Panc1 (cell line): ENCODE data around the gene SOX1.

Source experiments
- POLR2AphosphoS5 ChIP-seq: IDR thresholded peaks from 2 replicates; pipeline ENCODE4 v1.6.1; 2012; ENCODE audit warnings: mild to moderate bottlenecking, low read depth, low read length, moderate library complexity
- TCF7L2 ChIP-seq: IDR thresholded peaks from 2 replicates; pipeline ENCODE4 v1.6.1; 2011; ENCODE audit warnings: mild to moderate bottlenecking, low read depth, low read length, inconsistent platforms
- TF ChIP-seq, protein P1 (sequence below): fragments of 450-650 bp; IDR thresholded peaks from 2 replicates; pipeline ENCODE4 v1.5.1; 2017; ENCODE audit warnings: mild to moderate bottlenecking
- TF ChIP-seq, protein P2 (sequence below), 2 experiments: IDR thresholded peaks; 2 replicates each; pipeline ENCODE4 v1.6.1; 2011 to 2012; ENCODE audit warnings: low read depth in 2 of 2, control low read depth in 1 of 2, low read length in 1 of 2, mild to moderate bottlenecking in 1 of 2, moderate library complexity in 1 of 2; ENCODE audit not compliant: insufficient read depth in 1 of 2

DNA sequence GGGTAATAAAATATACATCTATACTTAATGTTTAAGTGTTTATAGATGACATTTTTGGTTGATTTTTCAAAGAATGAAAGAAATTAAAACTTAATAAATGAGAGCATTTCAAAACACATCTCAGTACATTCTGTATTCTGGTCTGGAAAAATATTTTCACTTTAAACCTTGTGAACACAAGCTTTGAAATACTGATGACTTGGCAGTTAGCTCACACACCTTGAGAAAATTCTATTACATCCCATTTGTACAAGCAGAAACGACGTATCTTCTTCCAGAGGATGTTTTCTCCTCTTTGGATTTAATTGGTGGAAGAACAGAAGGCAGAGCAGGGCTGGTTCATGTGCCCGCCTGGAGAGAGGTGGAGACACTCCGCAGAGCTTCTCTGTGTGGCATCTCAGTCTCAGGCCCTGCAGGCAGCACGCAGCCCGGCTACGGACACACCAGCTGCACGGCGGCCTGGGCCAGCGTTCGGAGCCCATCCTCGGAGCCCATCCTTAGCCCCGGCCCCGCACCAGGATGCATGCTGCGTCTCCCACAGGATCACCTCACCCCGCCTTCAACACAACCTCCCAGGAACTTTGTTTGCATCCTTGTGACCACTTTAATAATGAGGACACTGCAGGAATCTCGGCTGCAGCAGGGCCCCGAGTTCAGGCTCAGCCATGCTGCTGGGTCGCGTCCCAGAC is 48.6 kb downstream of the SOX1 start:
- TF ChIP-seq, protein P1, sequence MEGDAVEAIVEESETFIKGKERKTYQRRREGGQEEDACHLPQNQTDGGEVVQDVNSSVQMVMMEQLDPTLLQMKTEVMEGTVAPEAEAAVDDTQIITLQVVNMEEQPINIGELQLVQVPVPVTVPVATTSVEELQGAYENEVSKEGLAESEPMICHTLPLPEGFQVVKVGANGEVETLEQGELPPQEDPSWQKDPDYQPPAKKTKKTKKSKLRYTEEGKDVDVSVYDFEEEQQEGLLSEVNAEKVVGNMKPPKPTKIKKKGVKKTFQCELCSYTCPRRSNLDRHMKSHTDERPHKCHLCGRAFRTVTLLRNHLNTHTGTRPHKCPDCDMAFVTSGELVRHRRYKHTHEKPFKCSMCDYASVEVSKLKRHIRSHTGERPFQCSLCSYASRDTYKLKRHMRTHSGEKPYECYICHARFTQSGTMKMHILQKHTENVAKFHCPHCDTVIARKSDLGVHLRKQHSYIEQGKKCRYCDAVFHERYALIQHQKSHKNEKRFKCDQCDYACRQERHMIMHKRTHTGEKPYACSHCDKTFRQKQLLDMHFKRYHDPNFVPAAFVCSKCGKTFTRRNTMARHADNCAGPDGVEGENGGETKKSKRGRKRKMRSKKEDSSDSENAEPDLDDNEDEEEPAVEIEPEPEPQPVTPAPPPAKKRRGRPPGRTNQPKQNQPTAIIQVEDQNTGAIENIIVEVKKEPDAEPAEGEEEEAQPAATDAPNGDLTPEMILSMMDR = no peak
- TF ChIP-seq TCF7L2 (no peak), POLR2AphosphoS5 (no peak)
- TF ChIP-seq, protein P2, sequence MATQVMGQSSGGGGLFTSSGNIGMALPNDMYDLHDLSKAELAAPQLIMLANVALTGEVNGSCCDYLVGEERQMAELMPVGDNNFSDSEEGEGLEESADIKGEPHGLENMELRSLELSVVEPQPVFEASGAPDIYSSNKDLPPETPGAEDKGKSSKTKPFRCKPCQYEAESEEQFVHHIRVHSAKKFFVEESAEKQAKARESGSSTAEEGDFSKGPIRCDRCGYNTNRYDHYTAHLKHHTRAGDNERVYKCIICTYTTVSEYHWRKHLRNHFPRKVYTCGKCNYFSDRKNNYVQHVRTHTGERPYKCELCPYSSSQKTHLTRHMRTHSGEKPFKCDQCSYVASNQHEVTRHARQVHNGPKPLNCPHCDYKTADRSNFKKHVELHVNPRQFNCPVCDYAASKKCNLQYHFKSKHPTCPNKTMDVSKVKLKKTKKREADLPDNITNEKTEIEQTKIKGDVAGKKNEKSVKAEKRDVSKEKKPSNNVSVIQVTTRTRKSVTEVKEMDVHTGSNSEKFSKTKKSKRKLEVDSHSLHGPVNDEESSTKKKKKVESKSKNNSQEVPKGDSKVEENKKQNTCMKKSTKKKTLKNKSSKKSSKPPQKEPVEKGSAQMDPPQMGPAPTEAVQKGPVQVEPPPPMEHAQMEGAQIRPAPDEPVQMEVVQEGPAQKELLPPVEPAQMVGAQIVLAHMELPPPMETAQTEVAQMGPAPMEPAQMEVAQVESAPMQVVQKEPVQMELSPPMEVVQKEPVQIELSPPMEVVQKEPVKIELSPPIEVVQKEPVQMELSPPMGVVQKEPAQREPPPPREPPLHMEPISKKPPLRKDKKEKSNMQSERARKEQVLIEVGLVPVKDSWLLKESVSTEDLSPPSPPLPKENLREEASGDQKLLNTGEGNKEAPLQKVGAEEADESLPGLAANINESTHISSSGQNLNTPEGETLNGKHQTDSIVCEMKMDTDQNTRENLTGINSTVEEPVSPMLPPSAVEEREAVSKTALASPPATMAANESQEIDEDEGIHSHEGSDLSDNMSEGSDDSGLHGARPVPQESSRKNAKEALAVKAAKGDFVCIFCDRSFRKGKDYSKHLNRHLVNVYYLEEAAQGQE (IDR thresholded peaks at IDR 0.05; ENCODE audit: insufficient read depth in 1 of 2, low read depth in 2 of 2, low read length in 1 of 2) = no peak
